HPDE6-E6E7 (cell line): ENCODE data around the gene CLDN3.
"Not testable (repeated sequence)": the region's sequence is repeated elsewhere in the genome, so short reads cannot be mapped to it uniquely, and the experiment has no call there.

Source experiments
- DNase-seq: peaks from one replicate; pipeline ENCODE4 v3.0.0; 2011; ENCODE audit warnings: missing footprints; ENCODE audit errors: extremely low spot score

The CLDN3 gene

DNA sequence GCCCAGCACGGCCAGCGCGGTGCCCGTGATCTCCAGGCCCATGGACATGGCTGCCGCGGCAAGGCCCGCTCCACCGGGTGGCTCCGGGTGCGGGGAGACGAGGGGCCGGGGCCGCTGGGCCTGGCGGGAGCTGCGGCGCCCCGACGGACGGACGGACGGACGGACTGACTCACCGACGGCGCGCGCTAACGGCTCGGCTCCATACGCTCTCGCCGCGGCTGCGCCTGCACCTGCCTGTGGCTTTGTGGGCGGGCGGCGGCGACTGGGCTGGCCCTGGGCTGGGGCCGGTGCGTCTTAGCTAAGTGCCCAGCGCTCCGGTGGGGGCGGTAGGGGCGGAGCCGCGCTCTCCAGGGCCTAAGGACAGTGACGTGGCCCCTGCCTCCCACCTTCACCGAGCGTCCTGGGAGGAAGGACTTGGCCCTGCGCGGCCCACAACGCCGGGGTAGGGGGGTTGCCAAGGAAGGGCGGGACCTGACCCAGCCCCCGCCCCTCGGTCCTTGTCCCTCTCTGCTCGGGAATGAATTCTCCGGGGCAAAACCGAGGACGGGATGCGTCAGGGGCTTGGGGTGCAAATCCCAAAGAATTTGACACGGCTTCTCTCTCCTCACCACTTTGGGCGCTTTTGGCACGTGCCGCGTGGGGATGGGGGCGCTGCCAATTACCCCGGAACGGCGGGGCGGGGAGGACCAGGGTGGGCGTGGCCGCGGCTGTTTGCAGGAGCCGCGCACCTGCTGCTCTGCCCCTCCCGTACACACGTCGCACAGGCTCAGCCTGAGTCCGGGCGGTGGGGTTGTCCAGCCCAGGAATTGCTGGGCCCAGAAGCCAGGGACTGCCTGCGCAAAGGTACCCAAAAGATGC lies at the start of gene CLDN3:
CLDN3 (minus strand) TSS at position 269 of the 858 bp plus-strand sequence; CDS start at position 48, 221 bp downstream.
- DNase-seq, result no peak

- no peak for DNase-seq
Observed at GRCh38 chr7:73817121-73817520, 47.1 kb upstream of the CLDN3 start.

- no peak for DNase-seq
Observed at GRCh38 chr7:73815436-73815835, 45.4 kb upstream of the CLDN3 start.

DNA sequence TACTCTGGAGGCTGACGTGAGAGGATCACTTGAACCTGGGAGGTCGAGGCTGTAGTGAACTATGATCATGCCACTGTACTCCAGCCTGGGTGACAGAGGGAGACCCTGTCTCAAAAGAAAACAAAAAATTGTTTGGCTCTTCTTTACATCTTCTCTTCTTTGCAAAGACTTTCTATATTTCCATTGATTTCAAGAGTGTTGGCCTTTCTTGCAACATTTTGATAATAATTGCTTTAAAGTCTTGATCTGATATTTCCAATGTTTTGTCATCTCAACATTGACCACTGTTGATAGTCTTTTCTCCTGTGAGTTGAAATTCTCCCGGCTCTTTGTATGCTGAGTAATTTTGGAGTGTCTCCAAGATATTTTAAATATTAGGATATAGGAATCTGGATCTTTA lies 42.9 kb upstream of the CLDN3 start:
- no peak for DNase-seq

DNA sequence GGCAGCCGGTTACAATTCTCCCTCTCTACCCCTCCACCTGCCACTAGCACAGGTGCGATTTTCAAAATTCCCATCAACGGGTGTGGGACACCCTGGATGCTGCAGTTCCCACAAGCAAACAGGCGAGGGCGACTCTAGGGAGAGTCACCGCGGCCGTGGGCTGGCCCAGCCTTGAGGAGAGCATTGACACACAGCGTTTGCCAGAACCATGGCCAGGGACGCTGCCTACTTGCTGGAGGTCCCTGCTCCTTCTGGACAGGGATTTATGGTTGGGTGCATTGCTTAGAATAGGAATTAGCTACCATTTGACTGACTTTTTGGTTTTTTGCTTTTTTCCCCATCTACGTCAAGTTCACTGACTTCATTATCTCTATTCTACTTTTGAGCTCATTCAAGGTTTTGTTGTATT lies 41.7 kb upstream of the CLDN3 start:
- no peak for DNase-seq

GRCh38 chr7:73810998-73811360 lies 40.9 kb upstream of the CLDN3 start:
- no peak for DNase-seq

DNA sequence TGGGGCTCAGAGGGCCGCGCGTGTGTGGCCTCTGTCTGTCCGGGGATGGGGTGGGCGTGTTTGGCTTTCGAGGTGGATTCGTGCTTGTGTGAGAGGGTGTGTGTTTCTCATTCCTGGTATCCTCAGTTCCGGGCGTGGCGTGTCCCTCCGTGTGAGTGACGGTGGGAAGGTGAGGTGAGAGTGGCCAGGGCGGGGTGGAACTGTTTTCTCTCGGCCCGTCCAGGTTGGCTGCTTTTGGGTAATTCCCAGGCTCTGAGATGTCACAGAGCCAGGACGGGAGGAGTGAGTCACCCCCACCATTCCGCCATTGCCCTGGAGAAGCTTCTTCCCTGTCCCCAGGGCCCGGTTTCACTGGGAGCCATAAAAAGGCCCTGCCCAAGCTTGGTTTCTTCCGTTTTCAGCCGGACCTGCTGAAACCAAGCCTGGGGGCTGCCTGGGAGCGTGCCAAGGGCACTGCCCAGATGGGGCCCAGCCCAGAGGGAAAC lies 39.4 kb upstream of the CLDN3 start:
- no peak for DNase-seq

DNA sequence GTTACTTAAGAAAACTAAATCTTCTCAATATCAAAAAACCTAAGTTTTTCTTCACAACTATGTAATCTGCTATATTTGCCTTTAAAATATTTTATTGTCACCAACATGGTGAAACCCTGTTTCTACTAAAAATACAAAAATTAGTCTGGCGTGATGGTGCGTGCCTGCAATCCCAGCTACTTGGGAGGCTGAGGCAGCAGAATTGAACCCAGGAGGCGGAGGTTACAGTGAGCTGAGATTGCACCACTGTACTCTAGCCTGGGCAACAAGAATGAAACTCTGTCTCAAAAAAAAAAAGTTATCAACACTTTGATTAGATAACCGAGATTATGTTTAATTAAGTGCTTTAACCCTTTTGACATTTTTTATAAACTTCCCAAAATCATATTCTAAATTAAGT lies 32.4 kb upstream of the CLDN3 start:
- DNase-seq, result no peak

GRCh38 chr7:73801577-73801976 lies 31.5 kb upstream of the CLDN3 start:
- DNase-seq, result no peak

DNA sequence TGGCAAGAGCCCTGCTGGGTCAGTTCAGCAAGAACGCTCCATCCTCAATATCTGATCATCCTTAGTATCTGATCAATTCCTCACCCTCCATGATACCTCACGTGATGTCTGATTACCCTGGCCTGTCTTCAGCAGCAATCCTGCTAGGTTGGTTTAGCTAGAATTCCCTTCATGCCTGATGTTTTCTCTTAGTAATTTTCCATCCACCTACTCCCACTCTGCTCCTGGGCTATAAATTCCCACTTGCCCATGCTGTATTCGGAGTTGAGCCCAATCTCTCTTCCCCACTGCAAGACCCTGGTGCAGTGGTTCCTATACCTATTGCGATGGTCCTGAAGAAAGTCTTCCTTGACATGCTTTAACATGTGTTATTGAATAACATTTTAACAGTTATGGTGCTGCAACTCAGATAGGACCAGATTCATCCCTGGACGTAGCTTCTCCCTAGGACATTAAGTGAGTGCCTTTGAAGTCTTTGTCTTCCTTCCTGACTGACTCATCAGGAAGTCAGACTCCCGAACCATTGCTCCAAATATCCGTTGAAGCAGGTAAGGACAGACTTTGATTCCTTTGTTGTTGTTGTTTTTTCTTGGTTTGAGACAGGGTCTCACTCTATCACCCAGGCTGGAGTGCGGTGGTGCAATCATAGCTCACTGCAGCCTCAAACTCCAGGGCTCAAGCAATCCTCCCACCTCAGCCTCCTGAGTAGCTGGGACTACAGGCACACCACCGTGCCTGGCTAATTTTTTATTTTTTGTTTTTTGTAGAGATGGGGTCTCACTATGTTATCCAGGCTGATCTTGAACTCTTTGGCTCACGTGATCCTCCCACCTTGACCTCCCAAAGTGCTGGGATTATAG lies 29.4 kb upstream of the CLDN3 start:
- DNase-seq, result no peak

DNA sequence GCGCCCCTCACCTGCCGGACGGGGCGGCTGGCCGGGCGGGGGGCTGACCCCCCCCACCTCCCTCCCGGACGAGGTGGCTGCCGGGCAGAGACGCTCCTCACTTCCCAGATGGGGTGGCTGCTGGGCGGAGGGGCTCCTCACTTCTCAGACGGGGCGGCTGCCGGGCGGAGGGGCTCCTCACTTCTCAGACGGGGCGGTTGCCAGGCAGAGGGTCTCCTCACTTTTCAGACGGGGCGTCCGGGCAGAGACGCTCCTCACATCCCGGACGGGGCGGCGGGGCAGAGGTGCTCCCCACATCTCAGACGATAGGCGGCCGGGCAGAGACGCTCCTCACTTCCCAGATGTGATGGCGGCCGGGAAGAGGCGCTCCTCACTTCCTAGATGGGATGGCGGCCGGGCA lies 27.1 kb upstream of the CLDN3 start:
- not testable (repeated sequence) for DNase-seq

- DNase-seq, result not testable (repeated sequence)
Observed at GRCh38 chr7:73796656-73797055, 26.6 kb upstream of the CLDN3 start.

DNA sequence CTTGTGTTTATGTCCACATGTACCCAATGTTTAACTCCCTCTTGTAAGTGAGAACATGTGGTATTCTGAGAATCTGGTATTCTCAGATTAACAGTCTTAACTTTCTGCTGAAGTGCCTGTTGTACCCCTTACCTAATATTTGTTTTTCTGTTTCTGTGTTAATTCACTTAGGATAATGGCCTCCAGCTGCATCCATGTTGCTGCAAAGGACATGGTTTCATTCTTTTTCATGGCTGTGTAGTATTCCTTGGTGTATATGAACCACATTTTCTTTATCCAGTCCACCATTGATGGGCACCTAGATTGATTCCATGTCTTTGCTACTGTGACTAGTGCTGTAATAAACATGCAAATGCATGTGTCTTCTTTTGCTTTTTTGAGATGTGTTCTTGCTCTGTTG lies 25.1 kb upstream of the CLDN3 start:
- not testable (repeated sequence) for DNase-seq

GRCh38 chr7:73791170-73791690 lies 21.2 kb upstream of the CLDN3 start:
- DNase-seq, result not testable (repeated sequence)

GRCh38 chr7:73789051-73789450 lies 19.0 kb upstream of the CLDN3 start:
- DNase-seq, result no peak

GRCh38 chr7:73787786-73788048 lies 17.6 kb upstream of the CLDN3 start:
- DNase-seq, result not testable (repeated sequence)

DNA sequence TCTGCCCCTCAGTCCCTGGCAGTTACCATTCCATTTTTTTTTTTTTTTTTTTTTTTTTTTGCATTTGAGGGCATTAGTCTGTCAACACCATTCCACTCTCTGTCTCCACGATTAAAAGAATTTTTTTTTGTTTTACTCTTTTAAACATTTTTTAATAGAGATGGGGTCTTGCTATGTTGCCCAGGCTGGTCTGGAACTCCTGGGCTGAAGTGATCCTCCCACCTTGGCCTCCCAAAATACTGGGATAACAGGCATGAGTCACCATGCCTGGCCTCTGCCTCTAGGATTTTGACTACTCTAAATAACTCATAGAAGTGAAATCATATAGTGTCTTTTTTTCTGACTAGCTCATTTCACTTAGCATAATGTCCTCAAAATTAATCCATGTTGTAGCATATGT lies 16.5 kb upstream of the CLDN3 start:
- DNase-seq, result no peak

DNA sequence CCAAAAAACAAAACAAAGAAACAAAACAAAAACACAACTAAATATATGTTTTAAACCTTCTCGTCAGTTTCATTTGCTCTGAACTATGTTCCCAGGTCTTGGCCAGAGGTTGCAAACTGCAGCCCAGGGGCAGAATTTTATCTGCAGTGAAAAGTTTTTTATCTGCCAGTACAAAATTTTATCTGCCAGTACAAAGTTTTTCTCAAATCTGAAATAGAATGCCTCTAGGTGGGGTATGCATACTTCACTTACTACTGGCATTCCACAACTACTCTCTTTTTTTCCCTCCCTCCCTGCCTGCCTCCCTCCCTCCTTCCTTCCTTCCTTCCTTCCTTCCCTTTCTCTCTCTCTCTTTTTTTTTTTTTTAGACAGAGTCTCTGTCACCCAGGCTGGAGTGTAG lies 9.4 kb upstream of the CLDN3 start:
- no peak for DNase-seq

DNA sequence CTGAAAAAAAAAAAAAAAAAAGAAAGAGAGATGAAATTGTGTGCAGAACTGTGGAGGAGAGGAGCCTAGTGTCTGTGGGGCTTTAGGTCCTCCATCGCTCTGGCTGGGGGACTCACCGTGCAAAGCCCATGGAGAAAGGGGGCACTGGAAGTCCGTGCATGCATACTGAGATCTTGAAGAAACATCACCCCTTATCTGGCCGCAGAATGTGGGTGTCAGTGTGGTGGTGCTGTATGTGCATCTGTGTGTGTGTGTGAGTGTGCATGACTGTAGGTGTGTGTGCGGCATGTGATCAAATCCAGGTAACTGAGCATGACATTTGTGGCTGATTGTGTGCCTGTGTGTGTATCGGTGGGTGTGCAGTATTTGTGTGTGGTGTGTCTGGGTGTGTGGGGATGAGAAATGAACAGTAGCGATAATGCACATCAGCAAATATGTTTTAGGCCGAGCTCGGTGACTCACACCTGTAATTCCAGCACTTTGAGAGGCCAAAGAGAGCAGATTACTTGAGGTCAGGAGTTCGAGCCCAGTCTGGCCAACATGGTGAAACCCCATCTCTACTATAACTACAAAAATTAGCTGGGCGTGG lies 8.8 kb upstream of the CLDN3 start:
- DNase-seq, result no peak

DNA sequence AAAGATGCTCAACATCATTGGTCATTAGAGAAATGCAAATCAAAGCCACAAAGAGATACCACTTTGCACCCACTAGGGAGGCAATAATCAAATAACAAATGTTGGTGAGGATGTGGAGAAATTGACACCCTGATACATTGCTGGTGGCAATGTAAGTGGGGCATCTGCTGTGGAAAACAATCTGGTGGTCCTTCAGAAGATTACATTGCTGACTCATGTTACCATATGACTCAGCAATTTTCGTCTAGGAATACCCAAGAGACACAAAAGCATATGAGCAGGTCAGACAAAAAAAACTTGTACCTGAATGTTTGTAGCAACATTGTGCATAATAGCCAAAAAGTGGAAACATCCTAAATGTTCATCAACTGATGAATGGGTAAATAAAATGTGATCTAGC lies 4.9 kb upstream of the CLDN3 start:
- no peak for DNase-seq

DNA sequence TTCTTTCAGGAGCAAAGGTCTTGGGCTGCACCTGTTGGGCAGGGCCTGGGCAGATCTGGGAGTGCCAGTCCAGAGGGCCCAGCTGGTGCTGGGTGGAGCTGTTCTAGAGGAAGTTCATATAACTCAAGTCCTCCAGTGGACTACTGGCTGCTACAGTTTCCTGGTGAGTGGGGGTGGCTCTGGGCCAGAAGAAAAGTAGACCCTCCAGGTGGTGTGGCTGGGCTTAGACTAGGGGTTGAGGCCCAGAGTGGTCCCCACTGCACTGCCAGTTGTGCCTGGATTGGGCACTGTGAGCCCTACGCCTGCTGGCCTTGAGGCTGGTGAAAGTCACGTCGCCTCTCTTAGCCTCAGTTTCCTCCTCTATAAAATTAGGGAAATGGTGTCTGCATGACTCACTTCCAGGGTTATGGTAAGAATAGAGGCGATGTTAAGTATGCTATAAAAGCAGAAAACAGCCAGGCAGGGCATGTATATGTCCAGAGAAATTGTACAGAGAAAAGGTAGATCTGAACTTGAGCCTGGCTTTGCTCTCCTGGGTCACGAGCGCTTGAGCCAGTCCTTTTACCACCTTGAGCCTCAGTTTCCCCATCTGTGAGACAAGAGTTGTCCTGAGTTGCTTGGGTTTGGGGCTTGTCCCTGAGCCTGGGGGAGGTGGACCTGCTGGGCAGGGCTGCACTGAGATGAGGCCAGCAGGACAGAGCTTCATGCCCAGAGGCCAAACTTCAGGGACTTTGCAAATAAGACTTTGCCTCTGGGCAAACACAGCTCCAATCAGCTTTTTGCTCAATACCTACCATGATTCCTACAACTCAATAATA lies 3.8 kb upstream of the CLDN3 start:
- DNase-seq, result no peak
